Dermis microvascular lymphatic vessel endothelial cell (primary cell): Measurements from ENCODE around the gene NUBP1. TPM values are rescaled to one million over a fixed set of nuclear protein-coding genes. Genes with fewer than 3 reads are reported as not detected.

ENCODE experiments used
- DNase-seq, 2 donors: peaks; one replicate each; pipeline versions ENCODE4 v3.0.0 to v3.0.0-alpha.2; 2010; ENCODE audit warnings: low read depth in 2 of 2
- total RNA-seq: library from RNA; depleted of rRNA; stranded (reverse); fragments of >200 nt; gene quantifications from 2 replicates; pipeline ENCODE4 v1.2.1, GENCODE V29; 2014

NUBP1 gene
- total RNA-seq, 1 donor from 2014 or later: 26.2 TPM

DNA sequence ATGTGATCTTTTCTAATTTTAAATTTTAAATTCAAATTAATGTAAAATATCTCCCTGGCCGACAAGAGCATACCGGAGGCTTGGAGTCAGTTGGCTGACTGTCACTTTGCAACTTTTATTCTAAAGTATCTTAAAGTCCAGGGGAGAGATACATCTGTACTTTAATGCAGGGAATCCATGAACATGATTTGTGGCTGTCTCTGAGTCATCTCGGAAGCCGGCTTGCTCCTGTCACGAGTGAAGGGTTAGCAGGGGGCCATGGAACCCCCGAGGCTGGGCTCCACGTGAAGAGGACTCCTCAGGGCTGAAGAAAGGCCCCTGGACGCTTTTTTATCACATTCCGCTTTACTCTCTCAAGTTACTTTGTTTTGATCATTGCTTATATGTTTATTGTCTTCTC, 61.7 kb downstream of the NUBP1 start:
- no peak for DNase-seq

DNA sequence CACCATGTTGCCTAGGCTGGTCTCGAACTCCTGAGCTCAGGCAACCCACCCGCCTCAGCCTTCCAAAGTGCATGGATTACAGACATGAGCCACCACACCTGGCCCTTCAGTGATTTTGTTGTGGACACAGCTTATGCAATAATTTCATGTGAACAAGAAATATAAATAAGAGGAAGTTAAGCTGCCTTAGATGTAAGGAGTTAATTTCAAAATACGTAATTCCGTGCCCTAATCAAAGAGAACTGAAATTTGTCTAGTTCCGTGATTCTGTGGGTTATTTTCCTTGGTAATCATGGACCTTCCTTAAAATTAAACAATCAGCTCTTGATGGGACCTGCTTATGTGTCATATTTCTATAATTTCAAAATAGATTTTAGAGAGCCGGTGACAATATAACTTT, 63.1 kb downstream of the NUBP1 start:
- no peak for DNase-seq

GRCh38 chr16:10808218-10808617, 64.6 kb downstream of the NUBP1 start:
- DNase-seq: no peak

DNA sequence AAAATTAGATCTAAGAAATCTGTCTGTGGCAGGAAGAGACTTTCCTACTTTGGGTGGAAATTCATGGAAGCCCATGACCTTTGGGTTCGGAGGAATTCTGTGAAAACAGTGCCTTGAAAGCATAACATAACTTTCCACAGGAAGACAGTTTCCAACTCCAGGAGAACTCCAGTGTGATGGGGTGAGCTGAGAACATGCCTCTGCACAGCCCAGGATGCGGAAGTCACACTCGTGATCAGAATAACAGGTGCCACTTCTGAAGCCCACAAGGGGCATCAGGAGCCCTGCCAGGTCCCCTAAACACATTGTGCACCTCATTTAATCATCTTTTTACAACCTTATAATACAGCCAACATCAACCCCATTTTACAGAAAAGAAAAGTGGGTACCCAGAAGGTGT, 65.2 kb downstream of the NUBP1 start:
- DNase-seq: no peak

DNA sequence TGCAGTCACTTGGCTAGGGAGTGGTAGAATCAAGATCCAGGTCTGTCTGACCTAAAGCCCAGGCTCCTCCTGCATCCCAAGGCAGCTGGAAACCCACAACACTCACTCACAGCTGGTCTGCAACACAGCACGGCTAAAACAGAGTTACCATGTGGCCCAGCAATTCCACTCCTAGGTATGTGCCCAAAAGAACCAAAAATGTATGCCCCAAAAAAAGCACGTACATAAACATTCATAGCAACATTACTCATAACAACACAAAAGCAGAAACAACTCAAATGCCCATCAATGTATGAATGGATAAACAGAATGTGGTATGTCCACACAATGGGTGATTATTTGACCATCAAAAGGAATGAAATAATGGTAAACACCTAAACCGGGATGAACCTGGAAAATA, 66.1 kb downstream of the NUBP1 start:
- DNase-seq: no peak

- no peak for DNase-seq
These were observed 68.9 kb downstream of the NUBP1 start for GRCh38 chr16:10812312-10813098.

- DNase-seq: no peak
These were observed 69.4 kb downstream of the NUBP1 start for GRCh38 chr16:10813099-10813455.

DNA sequence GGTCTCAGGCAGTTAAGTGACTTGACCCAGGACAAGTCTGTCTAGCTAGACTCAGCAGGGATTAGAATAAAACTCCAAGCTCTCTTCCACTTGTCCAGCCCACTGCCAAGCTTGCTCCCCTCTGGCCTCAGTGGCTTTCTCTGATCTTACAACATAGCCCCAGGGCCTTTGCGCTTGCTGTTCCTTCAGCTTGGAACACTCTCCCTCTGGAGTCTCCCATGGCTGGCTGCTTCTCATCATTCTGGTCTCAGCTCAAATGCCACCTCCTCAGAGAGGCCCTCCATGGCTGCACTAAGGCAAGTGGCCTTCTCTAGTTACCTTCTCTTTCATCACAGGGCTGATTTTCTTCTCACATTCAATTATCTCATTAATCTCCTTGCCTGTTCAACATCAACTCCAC, 73.9 kb downstream of the NUBP1 start:
- no peak for DNase-seq

DNA sequence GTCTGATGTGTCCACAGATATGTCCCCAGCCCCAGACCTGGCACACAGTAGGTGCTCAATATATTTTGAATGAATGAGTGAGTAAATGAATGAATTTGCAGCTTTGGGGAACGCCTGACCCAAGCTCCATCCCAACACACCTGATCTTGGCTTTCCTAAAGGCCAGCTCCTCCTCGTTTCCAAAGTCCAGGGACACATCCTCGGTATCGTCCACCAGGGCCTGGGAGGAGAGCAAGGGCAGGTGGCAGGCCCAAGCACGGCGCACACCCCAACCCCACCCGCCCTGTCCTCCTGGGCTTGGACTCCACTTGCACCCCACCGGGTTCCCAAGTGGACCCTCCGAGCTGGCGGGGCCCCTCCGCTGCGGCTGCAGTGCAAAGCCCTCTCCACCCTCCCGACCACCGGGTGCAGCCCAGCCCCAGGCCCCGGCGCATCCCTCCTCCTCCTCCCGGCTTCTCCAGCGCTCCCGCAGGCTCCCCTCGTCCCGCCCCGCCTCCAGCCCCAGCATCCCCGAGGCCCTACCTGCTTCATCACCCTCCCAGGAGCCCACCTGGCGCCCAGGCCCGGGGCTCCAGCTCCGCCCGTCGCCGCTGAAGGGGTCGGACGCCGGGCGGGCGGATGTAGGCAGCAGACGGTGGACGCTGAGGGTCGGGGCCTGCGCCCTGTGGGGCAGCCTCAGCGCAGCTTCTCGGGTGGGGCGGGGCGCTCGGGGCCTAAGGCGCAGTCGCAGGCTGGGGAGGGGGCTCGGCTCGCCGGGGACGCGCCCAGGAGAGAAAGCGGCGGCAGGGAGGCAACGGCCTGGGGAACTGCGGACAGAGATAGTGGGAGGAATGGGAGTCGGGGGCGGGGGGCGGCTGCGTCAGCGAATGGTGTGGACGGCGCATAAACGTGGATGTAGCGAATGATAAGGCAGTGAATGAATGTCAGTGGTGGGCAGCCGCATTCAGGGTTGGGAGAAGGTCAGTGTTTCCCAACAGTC, 74.6 kb downstream of the NUBP1 start, which contains the start of gene TVP23A:
Gene TVP23A (minus strand): TSS at position 832 of the 979 bp plus-strand sequence. CDS start 301 bp downstream, at position 531.
- DNase-seq: no peak

Other genes starting within 250 kb of the NUBP1 start
- gene EMP2, start 163.2 kb upstream of the NUBP1 start, total RNA-seq: 21.7 and 38.9 TPM in 2 replicates
- not detected in 2 replicates for gene TEKT5, start 48.9 kb upstream of the NUBP1 start, total RNA-seq
- gene TVP23A, start 75.0 kb downstream of the NUBP1 start, total RNA-seq: not detected in 2 replicates
- gene CIITA, start 133.4 kb downstream of the NUBP1 start, total RNA-seq: under 0.01 and 0.13 TPM in 2 replicates
- 26.6 and 39.8 TPM in 2 replicates for gene DEXI, start 198.6 kb downstream of the NUBP1 start, total RNA-seq
- 10.5 and 15.3 TPM in 2 replicates for gene CLEC16A, start 200.7 kb downstream of the NUBP1 start, total RNA-seq